ENCODE results near the gene CEP128.

CEP128 gene

DNA sequence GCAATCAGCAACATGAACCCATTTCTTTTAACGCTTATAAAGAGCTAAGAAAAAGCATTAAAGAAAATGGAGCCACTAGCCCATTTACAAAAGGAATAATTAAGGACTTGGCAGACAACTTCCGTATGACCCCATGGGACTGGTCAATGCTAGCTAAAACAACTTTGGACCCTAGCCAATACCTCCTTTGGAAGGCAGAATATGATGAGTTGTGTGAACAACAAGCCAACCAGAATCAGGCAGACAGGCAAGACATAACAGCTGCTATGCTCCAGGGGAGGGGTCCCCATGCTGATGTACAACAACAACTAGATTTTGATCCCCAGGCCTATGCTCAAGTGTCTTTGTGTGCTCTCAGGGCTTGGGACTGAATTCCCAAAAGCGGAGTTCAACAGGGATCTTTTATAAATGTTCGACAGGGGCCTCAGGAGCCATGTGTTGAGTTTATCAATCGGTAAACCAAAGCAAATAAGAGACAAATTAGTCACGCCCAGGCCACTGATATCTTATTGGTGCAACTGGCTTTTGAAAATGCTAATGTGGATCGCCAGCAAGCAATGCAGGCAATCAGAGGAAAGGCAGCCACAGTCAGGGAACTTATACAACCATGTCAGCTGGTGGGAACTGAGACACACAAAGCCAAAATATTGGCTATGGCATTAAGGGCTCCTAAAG is 475.9 kb downstream of the CEP128 start:
- no peak for DNase-seq

DNA sequence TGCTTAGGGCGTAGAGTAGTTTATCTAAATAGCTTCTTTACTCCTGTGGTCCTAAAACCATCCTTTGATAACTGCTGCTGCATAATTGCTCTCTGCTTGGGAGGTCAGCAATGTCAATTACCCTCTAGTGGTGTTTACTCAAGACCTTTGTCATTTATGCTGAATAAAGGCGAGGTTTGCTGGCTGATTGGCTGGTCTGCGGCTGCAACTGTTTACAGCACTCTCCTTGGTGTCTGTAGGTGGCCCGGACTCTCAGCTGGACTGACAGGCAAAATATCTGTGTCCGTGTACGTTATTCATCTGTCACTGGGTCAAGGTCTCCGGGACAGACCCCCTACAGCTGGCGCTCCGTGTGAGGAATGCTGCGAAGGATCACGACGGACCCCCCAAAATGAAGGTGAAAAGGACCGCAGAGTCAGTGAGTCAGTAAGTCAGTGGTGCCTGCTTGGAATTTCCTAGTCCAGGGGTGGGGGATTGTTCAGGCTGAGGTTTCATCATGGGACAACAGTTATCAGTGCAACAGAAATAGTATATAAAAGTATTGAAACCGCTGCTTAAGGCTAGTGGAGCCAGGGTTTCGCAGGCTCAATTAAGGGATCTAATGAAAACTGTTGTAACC is 476.9 kb downstream of the CEP128 start:
- no peak for DNase-seq

DNA sequence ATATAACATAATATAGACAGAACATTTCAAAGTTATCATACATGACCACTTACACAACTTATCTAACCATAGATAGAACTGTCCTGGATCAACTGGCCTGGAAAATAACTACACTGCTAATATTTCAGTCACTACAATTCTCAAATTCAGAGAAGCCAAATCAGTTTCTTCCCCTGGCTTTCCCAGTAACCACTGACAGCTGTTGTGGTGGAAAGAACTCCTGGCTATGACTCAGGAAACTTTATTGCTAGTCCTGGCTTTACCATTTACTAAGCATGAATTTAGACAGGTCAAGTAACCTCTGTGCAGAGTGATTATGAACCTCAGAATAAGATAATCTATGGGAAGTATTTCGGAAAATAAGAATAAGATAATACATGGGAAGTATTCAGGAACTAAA is 485.3 kb downstream of the CEP128 start:
- no peak for DNase-seq

DNA sequence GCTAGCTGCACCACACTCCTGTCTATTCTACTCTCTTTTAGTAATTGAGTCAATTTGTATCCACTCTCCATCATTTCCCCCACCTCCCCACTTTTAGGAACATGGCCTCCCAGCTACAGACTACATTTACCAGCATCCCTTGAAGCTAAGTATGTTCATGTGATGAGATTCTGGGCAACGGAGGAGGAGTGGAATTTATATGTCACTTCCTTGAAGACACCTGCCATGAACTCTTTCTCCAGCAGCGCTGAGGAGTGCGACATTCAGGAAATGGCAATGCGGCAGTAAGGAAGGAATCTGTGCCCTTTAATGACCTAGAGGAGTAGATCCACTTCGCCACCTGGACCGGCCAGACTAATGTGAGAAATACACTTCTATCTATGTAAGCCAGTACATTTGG is 486.5 kb downstream of the CEP128 start:
- DNase-seq = no peak

DNA sequence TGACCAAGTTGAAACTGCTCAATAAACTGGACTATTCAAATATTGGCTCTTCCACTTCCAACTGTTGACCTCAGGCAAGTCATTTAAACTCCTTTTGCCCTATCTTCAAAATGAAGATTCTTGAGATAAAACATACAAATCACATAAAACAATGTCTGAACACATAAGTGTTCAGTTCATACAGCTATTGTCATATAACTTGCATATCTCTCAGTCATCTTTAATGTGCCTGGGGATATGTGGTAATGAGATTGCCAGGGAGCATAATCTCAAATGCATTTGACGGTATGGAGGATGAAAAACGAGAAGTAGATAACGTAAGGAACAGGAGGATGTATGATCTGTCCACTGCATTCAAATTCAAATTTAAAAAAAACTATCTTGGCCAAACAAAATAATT is 493.3 kb downstream of the CEP128 start:
- DNase-seq = no peak

DNA sequence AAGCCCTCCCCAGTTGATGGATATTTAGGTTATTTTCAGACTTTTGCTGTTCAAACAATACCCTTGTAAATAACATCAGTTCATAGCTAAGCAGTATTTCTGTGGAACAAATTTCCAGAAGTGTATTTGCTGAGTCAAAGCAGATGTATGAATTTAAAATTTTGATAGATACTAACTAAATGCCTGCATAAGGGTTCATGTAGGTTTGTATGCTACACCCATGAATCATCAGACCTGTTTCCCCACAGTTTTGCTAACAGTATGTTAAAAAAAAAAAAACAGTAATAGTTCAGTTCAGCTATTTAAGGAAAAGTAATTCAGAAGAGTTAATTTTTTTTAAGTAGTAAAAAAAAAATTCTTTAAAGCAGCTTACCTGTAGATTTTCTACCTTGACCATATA is 494.1 kb downstream of the CEP128 start:
- no peak for DNase-seq

All from activated naive CD4-positive, alpha-beta T cell (primary cell).